Ecto neural progenitor cell (in vitro differentiated cells): ENCODE measurements around the gene CFAP54.
"Not testable (repeated sequence)": the region's sequence is repeated elsewhere in the genome, so short reads cannot be mapped to it uniquely, and the experiment has no call there.

Source experiments
- DNase-seq: peaks from one replicate; pipeline ENCODE4 v3.0.0-alpha.2; 2018; ENCODE audit warnings: low spot score

Gene CFAP54

GRCh38 chr12:96473394-96474093, 15.8 kb upstream of the CFAP54 start:
- DNase-seq = no peak

GRCh38 chr12:96474206-96474605, 15.2 kb upstream of the CFAP54 start:
- no peak for DNase-seq

- no peak for DNase-seq
Measured at GRCh38 chr12:96478011-96478410, 11.4 kb upstream of the CFAP54 start.

- no peak for DNase-seq
Measured at GRCh38 chr12:96482086-96482485, 7.3 kb upstream of the CFAP54 start.

GRCh38 chr12:96483116-96483515, 6.3 kb upstream of the CFAP54 start:
- DNase-seq = no peak

- DNase-seq = no peak
Measured at GRCh38 chr12:96486751-96487613, 2.4 kb upstream of the CFAP54 start.

GRCh38 chr12:96487634-96488033, 1.7 kb upstream of the CFAP54 start:
- no peak for DNase-seq

- DNase-seq = no peak
Measured at GRCh38 chr12:96493106-96493505, 3.7 kb downstream of the CFAP54 start.

- DNase-seq = not testable (repeated sequence)
Measured at GRCh38 chr12:96494154-96494553, 4.8 kb downstream of the CFAP54 start.

- DNase-seq = no peak
Measured at GRCh38 chr12:96495155-96495554, 5.8 kb downstream of the CFAP54 start.

- DNase-seq = no peak
Measured at GRCh38 chr12:96495841-96496545, 6.6 kb downstream of the CFAP54 start.

GRCh38 chr12:96496944-96497343, 7.6 kb downstream of the CFAP54 start:
- DNase-seq = no peak

- no peak for DNase-seq
Measured at GRCh38 chr12:96497855-96498254, 8.5 kb downstream of the CFAP54 start.

- no peak for DNase-seq
Measured at GRCh38 chr12:96500693-96501092, 11.3 kb downstream of the CFAP54 start.

GRCh38 chr12:96501133-96501761, 11.9 kb downstream of the CFAP54 start:
- no peak for DNase-seq

GRCh38 chr12:96501908-96502307, 12.5 kb downstream of the CFAP54 start:
- no peak for DNase-seq

GRCh38 chr12:96502477-96502876, 13.1 kb downstream of the CFAP54 start:
- no peak for DNase-seq

- no peak for DNase-seq
Measured at GRCh38 chr12:96502949-96503532, 13.7 kb downstream of the CFAP54 start.

- no peak for DNase-seq
Measured at GRCh38 chr12:96503976-96504375, 14.6 kb downstream of the CFAP54 start.

GRCh38 chr12:96506776-96507175, 17.4 kb downstream of the CFAP54 start:
- DNase-seq = no peak

GRCh38 chr12:96510306-96510764, 21.0 kb downstream of the CFAP54 start:
- no peak for DNase-seq

- no peak for DNase-seq
Measured at GRCh38 chr12:96513166-96513565, 23.8 kb downstream of the CFAP54 start.
